OCI-LY1 (cell line): Measurements from ENCODE around the gene PRKCE.

Experiments
- EZH2 ChIP-seq: fragments of 200-600 bp; sonication (generic), shearing (Covaris generic); IDR thresholded peaks from 2 replicates; pipeline ENCODE4 v1.8.0; 2017; ENCODE audit warnings: borderline replicate concordance, mixed run types, mild to moderate bottlenecking, antibody characterized with exemption, low read length, moderate library complexity, mixed read lengths
- TF ChIP-seq, protein P1 (sequence below): fragments of 200-600 bp; sonication (generic), shearing (Covaris generic); IDR thresholded peaks from 2 replicates; pipeline ENCODE4 v1.5.1; 2017; ENCODE audit warnings: mild to moderate bottlenecking, antibody characterized with exemption, low read length, moderate library complexity, mixed read lengths

GRCh38 chr2:46062637-46063412 is 411.4 kb downstream of the PRKCE start:
- TF ChIP-seq, protein P1, sequence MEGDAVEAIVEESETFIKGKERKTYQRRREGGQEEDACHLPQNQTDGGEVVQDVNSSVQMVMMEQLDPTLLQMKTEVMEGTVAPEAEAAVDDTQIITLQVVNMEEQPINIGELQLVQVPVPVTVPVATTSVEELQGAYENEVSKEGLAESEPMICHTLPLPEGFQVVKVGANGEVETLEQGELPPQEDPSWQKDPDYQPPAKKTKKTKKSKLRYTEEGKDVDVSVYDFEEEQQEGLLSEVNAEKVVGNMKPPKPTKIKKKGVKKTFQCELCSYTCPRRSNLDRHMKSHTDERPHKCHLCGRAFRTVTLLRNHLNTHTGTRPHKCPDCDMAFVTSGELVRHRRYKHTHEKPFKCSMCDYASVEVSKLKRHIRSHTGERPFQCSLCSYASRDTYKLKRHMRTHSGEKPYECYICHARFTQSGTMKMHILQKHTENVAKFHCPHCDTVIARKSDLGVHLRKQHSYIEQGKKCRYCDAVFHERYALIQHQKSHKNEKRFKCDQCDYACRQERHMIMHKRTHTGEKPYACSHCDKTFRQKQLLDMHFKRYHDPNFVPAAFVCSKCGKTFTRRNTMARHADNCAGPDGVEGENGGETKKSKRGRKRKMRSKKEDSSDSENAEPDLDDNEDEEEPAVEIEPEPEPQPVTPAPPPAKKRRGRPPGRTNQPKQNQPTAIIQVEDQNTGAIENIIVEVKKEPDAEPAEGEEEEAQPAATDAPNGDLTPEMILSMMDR: peak; percentile 77
- no peak for TF ChIP-seq EZH2
